ENCODE data around the gene EHMT1. TPM values are rescaled to one million over a fixed set of nuclear protein-coding genes. Genes with fewer than 3 reads are reported as not detected.

EHMT1 gene
- total and polyA plus RNA-seq, 9 of the 15 experiments (the other 6 are each of a cell fraction or from before 2014, with no cell fraction given) = 2.2 to 76.0 (median 36.4) TPM

GRCh38 chr9:137575364-137575715 lies 43.5 kb upstream of the EHMT1 start:
- Histone ChIP-seq H3K4me1 (replicated peaks in 1 of 2; ENCODE audit: control insufficient read depth in 2 of 2, insufficient read depth in 2 of 2, low read length in 2 of 2) (peaks cover 27 to 40% of the 10 kb centered on the region in 2 experiments), H3K9me3 (replicated peaks; ENCODE audit: control insufficient read depth, insufficient read depth, low read depth, low read length) (no peaks in the 10 kb centered on the region), H3K9ac (ENCODE audit: insufficient read depth in 1 of 2, low read depth in 2 of 2, low read length in 2 of 2) (peak overlapping the region; percentile 35 to 80; a peak in 3 of 4 replicates), H3K9me1 (ENCODE audit: control insufficient read depth, insufficient read depth, low read length) (peaks cover 7% of the 10 kb centered on the region), H3K36me3 (ENCODE audit: control insufficient read depth, insufficient read depth, low read length) (peaks cover 62% of the 10 kb centered on the region), H3K27me3 (ENCODE audit: control insufficient read depth in 2 of 2, insufficient read depth in 2 of 2, low read length in 2 of 2) (no peaks in the 10 kb centered on the region), H4K20me1 (replicated peaks; ENCODE audit: control insufficient read depth, insufficient read depth, low read length) (no peaks in the 10 kb centered on the region; the same call in 1 of the 2 replicates), H3K4me2 (ENCODE audit: insufficient read depth, low read length) (peak overlapping the region; percentile 64), H3K79me2 (ENCODE audit: control insufficient read depth, insufficient read depth, low read length) (peaks cover 48% of the 10 kb centered on the region), H2AFZ (ENCODE audit: low read depth, low read length) (no peak overlapping the region), H3K4me3 (no peak overlapping the region), H3K27ac (ENCODE audit: extremely low read depth, low read depth, low read length) (peak overlapping the region; percentile 53; the same call in 2 of the 3 replicates)
- no TSS peak for BruUV-seq (replicated peaks)
- WGBS (ENCODE audit: insufficient coverage, low coverage, missing lambda C conversion rate) = 36% methylated on average over 9 of the region's 9 CpGs
- ATAC-seq = peak; percentile 65
- ChIA-PET CTCF (ENCODE audit: low intra/inter-chr PET ratio) (no interaction called here), POLR2A (no interaction called here)
- in situ Hi-C loops (cut with MboI) = no loop called here
- FAIRE-seq = peak; percentile 60
- DNase-seq (ENCODE audit: extremely low read depth in 1 of 4, low spot score in 3 of 4) = peak; percentile 46 to 69 (median 47)
- intact Hi-C loops (cut with micrococcal nuclease) = no loop called here
- TF ChIP-seq L3MBTL2 (IDR thresholded peaks at IDR 0.05) (no peak), NFIX (CRISPR knock-in tag; IDR thresholded peaks at IDR 0.05; ENCODE audit: low read depth) (no peak), THRB (CRISPR knock-in tag; conservative IDR thresholded peaks at IDR 0.05) (no peak), ZBTB8A (IDR thresholded peaks at IDR 0.05; ENCODE audit: partially characterized antibody) (no peak), FOXK2 (conservative IDR thresholded peaks at IDR 0.05 in 1 of 2, IDR thresholded peaks at IDR 0.05 in 1 of 2; ENCODE audit: low read depth in 2 of 2) (peak; percentile 91 to 94), REST (IDR thresholded peaks at IDR 0.05; ENCODE audit: borderline replicate concordance) (peak; percentile 52), REST (CRISPR knock-in tag; IDR thresholded peaks at IDR 0.05; ENCODE audit: low read depth) (no peak), CREM (IDR thresholded peaks at IDR 0.05; ENCODE audit: low read depth) (peak; percentile 30; the same call in 1 of the 2 replicates), ZNF77 (CRISPR knock-in tag; IDR thresholded peaks at IDR 0.05) (no peak), COPS2 (conservative IDR thresholded peaks at IDR 0.05) (no peak), GTF2A2 (tag; IDR thresholded peaks at IDR 0.05) (no peak), TARDBP (IDR thresholded peaks at IDR 0.05) (no peak), FIP1L1 (IDR thresholded peaks at IDR 0.05; ENCODE audit: low read depth, low read length, poor library complexity, severe bottlenecking) (no peak), VEZF1 (CRISPR knock-in tag; IDR thresholded peaks at IDR 0.05) (peak; percentile 66; the same call in 1 of the 2 replicates)
